ENCODE data around the gene TJP2. TPM values are rescaled to one million over a fixed set of nuclear protein-coding genes. Genes with fewer than 3 reads are reported as not detected.
A peak's percentile ranks its signal among the peaks of the same experiment; 100 is the strongest.
"Not testable (repeated sequence)": the region's sequence is repeated elsewhere in the genome, so short reads cannot be mapped to it uniquely, and the experiment has no call there.

The TJP2 gene
- polyA plus RNA-seq, 5 donors, result 75.5 to 131 (median 122) TPM

GRCh38 chr9:69279084-69279731 lies 105.1 kb downstream of the TJP2 start:
- DNase-seq, result no peak

DNA sequence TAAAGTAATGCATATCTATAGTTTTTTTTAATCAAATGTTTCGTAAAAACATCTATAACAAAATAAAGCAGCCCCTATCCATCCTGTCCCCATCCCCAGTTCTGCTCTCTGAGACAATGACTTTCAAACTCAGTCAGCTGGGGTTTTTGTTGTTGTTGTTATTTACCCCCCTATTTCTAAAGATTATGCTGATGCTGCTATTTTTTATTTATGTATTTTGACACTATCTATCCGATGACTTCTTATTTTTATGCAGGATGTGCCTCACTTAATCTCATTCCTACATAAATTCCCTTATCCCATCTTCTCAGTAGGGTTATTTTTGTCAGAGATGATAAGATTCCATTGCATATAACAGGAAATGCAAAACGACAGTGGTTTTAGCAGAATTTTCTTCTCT lies 105.7 kb downstream of the TJP2 start:
- DNase-seq, result no peak

DNA sequence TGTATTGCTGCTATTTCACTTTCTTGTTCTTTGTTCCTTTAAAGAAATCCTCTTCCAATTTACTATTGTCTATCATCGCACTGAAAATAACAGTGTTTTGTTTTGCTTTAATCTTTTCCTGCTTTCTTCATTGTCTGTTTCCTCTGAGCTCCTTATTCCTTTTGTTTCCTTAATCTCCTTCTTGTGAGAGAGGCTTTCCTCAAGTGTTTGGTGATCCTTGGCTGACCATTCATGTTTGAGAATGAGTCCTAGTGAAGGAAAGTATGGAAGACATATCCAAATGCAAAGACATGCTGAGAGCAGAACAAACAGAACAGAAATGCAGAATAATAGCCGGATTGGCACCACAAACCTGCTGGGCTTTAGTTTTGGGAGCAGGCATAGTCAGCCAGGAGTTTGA lies 108.9 kb downstream of the TJP2 start:
- no peak for DNase-seq

DNA sequence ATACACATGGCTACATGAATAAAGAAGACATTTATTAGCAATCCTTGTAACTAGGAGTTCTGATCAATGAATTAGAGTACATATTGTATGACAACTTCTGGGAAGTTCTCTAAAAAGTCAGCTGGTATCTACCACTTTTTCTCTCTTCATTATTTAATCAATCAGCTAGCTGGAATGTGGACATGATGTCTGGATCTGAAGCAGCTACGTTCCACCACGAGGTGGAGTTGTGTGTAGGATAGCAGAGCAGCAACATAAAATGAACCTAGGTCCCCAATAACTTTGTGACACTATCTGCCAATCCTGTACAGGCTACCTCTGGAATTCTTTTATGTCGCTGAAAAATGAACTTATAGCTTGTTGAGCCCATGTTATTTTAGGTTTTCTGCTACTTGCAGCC lies 118.0 kb downstream of the TJP2 start:
- DNase-seq, result no peak

DNA sequence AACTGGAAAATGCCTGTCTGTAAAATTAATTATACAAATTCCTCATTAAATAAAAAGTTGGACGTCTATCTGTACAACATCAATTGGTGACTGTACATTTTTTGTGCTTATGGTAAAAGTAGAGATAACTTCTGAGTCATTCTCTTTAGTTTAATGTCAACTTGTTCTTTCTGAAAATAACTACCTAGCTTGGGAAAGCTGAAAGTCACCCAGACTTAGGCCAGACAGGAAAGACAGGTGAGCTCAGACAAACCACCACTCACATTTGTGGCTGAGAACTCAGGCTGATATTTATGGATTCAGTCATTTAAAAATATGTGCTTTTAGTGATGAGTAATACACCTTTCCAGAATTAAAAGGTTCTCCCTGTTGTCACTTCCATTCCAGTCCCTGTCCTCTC lies 119.1 kb downstream of the TJP2 start:
- no peak for DNase-seq

DNA sequence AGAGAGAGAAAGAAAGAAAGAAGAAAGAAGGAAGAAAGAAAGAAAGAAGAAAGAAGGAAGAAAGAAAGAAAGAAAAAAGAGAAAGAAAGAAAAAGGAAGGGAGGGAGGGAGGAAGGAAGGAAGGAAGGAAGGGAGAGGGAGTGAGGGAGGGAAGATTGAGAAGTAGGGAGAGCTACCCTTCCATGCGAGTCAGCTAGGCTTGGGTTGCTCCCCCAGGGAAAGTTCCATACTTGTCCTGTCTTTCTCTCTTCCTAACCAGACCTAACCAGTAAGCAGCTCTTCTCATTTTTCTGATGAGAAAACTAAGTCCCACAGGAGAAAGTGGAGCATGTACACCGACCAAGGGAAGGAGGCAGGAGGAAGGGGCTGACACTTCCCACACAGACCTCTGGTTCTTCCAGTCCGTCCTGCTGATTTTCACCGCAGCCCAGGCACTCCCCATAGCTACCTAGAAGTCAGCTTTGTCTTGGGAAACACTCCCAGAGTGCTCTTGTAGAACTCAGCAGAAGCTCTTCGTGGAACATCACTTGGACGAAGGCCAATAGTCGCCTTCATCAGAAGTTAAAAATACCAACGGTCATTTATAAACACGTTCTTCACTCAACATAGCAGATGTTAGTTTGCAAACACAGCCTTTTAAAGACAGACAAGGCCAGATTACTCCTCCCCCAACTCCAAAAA lies 121.9 kb downstream of the TJP2 start:
- peak in 1 of 2 donors; percentile 31 for DNase-seq

DNA sequence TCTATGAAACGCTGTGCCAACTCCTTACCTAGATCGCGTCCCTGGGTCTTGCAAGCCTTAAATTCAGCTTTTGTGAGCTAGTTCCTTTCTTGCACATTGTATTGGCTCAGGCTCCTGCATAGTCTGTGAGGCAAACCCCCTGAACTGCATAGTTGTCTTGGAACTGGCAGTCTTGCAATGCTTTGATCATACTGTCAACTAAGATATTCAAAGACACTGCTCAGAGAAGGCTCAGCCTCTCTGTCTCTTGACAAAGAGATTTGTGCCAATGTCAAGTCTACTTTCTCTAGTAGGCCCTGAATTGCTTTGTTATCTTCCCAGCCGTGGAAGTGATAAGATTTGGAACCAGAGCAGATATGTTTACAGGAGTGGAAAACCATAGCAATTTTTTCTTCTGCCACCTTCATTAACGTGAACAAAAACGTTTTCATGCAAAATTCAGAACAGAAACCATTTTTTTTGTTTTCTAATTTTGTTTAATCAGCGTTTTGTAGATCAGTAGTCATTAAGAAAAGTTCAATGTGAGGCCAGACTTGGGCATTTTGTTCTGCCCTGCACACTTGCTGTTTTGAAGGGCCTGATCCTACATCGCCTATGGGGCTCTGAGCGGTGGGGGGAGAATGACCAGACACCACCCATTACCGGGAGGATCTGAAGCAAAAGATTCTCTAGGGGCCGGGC lies 123.4 kb downstream of the TJP2 start:
- no peak for DNase-seq

- DNase-seq, result no peak
These were observed 125.2 kb downstream of the TJP2 start for GRCh38 chr9:69299315-69299714.

DNA sequence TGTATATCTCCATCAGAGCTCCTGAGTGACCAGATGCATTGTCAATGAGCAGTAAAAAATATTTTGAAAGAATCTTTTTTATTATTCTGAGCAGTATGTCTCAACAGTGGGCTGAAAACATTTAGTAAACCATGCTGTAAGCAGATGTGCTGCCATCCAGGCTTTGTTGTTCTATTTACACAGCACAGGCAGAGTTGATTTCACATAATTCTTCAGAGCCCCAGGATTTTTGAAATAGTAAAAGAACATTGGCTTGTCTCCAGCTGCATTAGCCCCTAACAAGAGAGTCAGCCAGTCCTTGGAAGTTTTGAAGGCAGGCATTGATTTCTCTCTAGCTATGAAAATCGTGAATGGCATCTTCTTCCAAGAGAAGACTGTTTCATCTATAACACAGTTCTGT lies 125.7 kb downstream of the TJP2 start:
- no peak for DNase-seq

DNA sequence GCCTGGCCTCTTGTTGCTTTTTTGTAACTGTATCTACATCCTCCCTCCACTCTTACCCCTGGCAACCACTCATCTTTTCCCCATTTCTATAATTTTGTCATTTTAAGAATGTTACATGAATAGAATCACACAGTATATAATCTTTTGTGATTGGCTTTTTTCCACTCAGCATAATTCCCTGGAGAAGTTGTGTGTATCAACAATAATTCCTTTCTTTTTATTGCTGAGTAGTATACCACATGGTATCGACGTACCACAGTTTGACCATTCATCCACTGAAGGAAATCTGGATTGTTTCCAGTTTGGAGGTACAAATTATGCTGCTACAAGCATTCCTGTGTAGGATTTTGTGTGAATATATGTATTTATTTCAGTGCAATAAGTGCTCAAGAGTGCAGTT lies 129.3 kb downstream of the TJP2 start:
- no peak for DNase-seq

GRCh38 chr9:69306895-69307445 lies 132.9 kb downstream of the TJP2 start:
- not testable (repeated sequence) for DNase-seq

DNA sequence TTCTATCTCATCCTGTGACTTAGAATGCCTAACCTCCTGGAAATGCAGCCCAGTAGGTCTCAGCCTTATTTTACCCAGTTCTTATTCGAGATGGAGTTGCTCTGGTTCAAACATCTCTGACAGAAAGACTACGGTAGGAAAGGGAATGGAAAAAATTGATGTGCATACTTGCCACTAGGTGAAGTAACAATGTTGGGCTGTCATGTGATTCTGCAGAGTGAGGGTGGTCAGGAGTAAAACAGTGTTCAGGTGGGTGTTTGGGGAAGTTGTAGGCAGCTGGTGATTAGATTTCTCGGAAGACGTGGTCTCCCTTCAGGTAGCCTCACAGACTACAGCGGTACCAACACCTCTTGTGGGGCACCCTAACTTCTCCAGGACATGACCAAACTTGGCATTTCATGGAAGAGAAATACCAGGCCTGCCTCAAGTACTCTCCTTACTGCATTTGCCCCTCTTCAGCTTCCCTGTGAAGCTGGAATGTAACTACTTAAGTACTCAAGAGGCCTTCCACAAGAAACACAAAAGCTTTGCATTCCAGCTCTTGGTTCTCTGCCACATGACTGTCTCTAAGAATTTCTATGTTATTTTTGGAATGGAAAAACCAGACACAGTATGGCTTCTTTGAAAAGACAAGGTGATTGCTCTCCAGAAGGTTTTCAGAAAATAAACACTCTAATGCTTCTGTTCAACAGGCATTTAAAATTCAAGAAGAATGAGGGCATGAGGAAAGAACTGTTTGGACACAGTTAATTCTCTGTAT lies 133.5 kb downstream of the TJP2 start:
- DNase-seq, result peak; percentile 60 to 64

GRCh38 chr9:69308206-69308931 lies 134.3 kb downstream of the TJP2 start:
- no peak for DNase-seq

DNA sequence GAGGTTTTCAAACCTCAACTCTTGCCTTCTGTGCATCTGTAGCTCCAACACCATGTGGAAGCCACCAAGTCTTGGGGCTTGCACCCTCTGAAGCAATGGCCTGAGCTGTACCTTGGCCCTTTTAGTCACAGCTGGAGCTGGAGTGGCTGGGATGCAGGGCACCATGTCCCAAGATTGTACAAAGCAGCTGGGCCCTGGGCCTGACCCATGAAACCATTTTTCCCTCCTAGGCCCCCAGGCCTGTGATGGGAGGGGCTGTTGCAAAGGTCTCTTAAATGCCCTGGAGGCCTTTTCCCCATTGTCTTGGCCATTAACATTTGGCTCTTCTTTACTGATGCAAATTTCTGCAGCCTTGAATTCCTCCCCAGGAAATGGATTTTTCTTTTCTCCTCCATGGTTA lies 139.1 kb downstream of the TJP2 start:
- no peak for DNase-seq

DNA sequence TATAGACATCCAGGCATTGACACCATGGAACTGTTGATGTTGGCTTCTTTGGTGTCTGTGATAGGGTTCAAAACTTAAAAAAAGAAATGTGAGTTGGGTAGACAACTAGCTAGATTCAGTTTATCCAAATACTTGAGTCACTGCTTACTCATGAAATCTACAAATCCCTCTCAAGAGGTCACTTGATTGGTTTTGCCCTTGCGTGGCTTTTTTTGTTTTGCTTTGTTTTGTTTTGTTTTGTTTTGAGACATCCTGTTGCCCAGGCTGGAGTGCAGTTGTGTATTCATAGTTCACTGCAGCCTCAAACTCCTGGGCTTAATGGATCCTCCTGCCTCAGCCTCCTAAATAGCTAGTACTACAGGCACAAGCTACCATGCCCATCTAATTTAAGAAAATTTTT lies 140.5 kb downstream of the TJP2 start:
- DNase-seq, result no peak

GRCh38 chr9:69317081-69317480 lies 143.0 kb downstream of the TJP2 start:
- no peak for DNase-seq

- no peak for DNase-seq
These were observed 143.8 kb downstream of the TJP2 start for GRCh38 chr9:69317894-69318293.

GRCh38 chr9:69319324-69320025 lies 145.4 kb downstream of the TJP2 start:
- no peak for DNase-seq

DNA sequence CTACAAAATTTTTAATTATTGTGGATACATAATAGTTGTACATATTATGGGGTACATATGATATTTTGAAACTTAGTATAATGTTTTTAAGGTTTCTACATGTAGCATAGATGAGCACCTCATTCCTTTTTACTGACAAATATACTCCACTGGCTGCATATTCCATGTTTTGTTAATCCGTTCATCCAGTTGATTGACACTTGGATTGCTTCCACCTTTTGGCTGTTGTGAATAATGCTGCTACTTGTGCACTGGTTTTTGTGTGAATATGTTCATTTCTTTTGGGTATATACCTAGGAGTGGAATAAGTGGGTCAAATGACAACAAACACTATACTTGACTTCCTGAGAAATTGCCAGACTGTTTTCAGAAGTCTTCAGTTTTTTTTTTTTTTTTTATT lies 148.2 kb downstream of the TJP2 start:
- no peak for DNase-seq

DNA sequence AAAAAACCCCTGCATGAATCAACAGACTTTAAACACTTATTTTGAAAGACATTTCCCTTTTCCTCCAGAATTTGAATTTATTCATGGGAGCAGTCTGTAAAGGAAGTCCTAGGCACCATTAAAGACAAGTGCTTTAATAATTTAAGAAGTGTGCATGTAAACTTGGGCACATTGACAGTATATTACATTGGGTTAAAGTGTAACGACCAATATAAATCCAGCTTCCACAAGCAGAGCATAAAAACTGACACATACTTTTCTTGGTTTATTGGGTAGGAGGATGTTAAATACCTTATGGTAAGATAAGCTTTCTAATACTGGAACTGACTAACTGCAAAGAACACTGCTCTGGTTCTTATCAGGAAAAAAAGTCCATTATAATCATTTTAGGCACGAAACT lies 149.8 kb downstream of the TJP2 start:
- DNase-seq, result no peak
